ENCODE measurements around the gene EMC9. TPM values are rescaled to one million over a fixed set of nuclear protein-coding genes. Genes with fewer than 3 reads are reported as not detected.

EMC9 gene
- total RNA-seq, 4 donors from 2014 or later = 7.4 to 38.7 (median 34.0) TPM

DNA sequence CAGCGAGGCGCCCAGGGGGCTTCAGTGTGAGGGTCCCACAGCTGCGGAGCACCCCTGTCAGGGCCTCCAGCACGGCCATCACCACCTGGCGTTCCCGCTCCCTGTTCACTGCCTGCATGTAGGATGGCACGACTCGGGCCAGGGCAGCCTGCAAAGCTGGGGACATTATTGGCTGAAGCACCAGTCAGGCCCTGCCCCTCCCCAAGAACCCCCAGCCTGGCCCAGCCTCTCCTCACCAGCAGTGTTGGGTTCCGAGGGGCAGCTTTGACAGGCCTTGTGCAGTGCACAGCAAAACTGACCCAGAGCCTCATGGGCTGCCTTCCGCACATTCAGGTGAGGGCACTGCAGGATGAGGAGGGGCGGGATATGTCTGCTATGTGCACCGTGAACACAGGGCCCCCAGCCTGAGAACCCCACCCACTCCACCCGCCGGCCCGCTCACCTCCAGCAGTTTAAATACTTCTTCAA, 41.7 kb upstream of the EMC9 start:
- H3K27ac ChIP-seq = no peak overlapping the region
- H3K27me3 ChIP-seq = no peaks in the 10 kb centered on the region
- H3K4me1 ChIP-seq = peaks cover 0 to 7% (median 6%) of the 10 kb centered on the region in 4 donors
- no peak for TF ChIP-seq POLR2A (IDR thresholded peaks at IDR 0.05)
- TF ChIP-seq, protein P1, sequence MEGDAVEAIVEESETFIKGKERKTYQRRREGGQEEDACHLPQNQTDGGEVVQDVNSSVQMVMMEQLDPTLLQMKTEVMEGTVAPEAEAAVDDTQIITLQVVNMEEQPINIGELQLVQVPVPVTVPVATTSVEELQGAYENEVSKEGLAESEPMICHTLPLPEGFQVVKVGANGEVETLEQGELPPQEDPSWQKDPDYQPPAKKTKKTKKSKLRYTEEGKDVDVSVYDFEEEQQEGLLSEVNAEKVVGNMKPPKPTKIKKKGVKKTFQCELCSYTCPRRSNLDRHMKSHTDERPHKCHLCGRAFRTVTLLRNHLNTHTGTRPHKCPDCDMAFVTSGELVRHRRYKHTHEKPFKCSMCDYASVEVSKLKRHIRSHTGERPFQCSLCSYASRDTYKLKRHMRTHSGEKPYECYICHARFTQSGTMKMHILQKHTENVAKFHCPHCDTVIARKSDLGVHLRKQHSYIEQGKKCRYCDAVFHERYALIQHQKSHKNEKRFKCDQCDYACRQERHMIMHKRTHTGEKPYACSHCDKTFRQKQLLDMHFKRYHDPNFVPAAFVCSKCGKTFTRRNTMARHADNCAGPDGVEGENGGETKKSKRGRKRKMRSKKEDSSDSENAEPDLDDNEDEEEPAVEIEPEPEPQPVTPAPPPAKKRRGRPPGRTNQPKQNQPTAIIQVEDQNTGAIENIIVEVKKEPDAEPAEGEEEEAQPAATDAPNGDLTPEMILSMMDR (IDR thresholded peaks at IDR 0.05) = no peak
- no peak for DNase-seq
- H3K36me3 ChIP-seq = peaks cover 0 to 79% (median 0%) of the 10 kb centered on the region in 3 donors
- H3K4me3 ChIP-seq = no peak overlapping the region
- H3K9me3 ChIP-seq = no peaks in the 10 kb centered on the region

DNA sequence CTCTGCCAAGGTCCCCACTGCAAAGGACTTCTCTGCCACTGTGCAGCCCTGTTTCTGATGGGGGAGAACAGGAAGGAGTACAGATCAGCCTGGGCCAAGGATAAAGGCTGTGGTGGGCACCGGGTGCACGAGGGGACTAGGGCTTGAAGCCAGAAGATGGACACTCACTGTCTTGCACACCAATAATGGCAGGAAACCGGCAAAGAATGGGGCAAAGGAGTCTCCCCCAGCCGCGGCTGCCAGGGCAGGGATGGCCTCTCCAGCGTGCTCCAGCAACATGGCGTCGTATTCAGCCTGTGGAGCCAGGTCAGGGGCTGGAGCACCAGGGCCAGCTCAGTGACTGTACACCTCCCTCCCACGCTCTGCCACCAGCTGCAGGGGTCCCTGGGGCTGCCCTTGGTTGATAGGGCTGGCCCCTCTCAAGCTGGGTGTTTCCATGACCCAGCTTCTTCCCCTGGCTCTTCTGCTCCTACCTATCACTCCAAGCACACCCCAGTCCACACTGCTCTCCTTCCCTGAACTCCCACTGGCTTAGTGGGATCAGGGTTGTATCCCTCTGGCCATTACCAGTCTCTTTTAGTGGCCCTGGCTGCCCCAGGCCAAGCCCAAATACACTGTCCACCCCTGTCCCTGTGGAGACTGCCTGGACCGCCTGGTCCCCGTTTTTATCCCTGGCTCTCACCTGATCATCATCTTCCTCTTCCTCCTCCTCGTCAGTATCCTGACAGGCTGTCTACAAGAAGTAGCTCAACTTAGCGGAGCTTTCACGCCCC, 40.9 kb upstream of the EMC9 start:
- Histone ChIP-seq H3K36me3 (peaks cover 0 to 87% (median 0%) of the 10 kb centered on the region in 3 donors), H3K27me3 (no peaks in the 10 kb centered on the region), H3K27ac (no peak overlapping the region), H3K4me3 (no peak overlapping the region), H3K9me3 (no peaks in the 10 kb centered on the region), H3K4me1 (no peaks in the 10 kb centered on the region)
- DNase-seq = peak in 1 of 3 donors; percentile 29
- no peak for TF ChIP-seq POLR2A (IDR thresholded peaks at IDR 0.05)
- TF ChIP-seq, protein P1 (IDR thresholded peaks at IDR 0.05) = no peak

DNA sequence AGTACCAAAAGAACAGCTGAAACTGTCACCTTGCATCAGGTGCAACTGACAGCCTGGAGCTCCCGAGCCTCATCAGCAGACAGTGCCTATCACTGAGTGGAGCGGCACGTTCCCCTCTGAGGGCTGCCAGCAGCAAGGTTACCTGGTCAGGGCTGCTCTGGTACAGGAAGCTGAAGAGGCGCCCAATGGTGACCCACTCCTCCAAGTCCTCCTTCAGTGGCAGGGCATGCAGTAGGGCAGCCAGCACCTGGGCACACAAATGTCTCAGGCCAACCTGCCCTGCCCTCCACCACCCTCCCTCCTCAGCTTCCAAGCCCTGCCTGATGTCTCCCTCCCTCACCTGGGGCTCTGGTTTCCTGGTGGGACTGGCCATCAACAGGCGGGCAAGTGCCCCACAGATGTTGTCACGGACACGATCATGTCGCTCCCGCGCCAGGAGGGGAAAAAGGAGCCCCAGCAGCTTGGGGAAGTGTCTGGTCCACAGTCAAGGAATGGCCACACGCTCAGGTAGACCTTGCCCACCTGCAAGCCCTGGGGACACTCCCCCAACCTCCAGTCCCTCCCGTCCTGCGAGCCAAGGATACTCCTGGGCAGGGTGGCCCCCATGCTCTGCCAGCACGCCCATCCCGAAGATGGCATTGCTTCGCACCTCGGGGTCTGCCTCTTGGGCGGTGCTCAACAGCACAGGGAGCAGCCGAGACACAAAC, 40.1 kb upstream of the EMC9 start:
- no peaks in the 10 kb centered on the region for H3K27me3 ChIP-seq
- peak in 1 of 3 donors; percentile 41 for DNase-seq
- no peaks in the 10 kb centered on the region for H3K9me3 ChIP-seq
- H3K4me3 ChIP-seq = no peak overlapping the region
- H3K27ac ChIP-seq = no peak overlapping the region
- H3K4me1 ChIP-seq = no peaks in the 10 kb centered on the region
- TF ChIP-seq, protein P1 (IDR thresholded peaks at IDR 0.05) = no peak
- no peak for TF ChIP-seq POLR2A (IDR thresholded peaks at IDR 0.05)
- peaks cover 0 to 95% (median 0%) of the 10 kb centered on the region in 3 donors for H3K36me3 ChIP-seq

GRCh38 chr14:24179961-24180796, 38.8 kb upstream of the EMC9 start:
- no peak for DNase-seq
- no peaks in the 10 kb centered on the region for H3K27me3 ChIP-seq
- H3K9me3 ChIP-seq = no peaks in the 10 kb centered on the region
- H3K27ac ChIP-seq = peak overlapping the region in 1 of 4 donors; percentile 19
- H3K4me1 ChIP-seq = no peaks in the 10 kb centered on the region
- H3K4me3 ChIP-seq = no peak overlapping the region
- no peak for TF ChIP-seq POLR2A (IDR thresholded peaks at IDR 0.05)
- TF ChIP-seq, protein P1 (IDR thresholded peaks at IDR 0.05) = no peak
- H3K36me3 ChIP-seq = peaks cover 0 to 92% (median 0%) of the 10 kb centered on the region in 3 donors

GRCh38 chr14:24179294-24179960, 38.0 kb upstream of the EMC9 start:
- peaks cover 0 to 84% (median 0%) of the 10 kb centered on the region in 3 donors for H3K36me3 ChIP-seq
- no peak for TF ChIP-seq POLR2A (IDR thresholded peaks at IDR 0.05)
- TF ChIP-seq, protein P1 (IDR thresholded peaks at IDR 0.05) = no peak
- H3K27ac ChIP-seq = peak overlapping the region in 1 of 4 donors; percentile 16
- H3K4me3 ChIP-seq = no peak overlapping the region
- H3K27me3 ChIP-seq = no peaks in the 10 kb centered on the region
- H3K4me1 ChIP-seq = no peaks in the 10 kb centered on the region
- peak in 1 of 3 donors; percentile 43 for DNase-seq
- no peaks in the 10 kb centered on the region for H3K9me3 ChIP-seq
